IMR-90 (cell line): ENCODE measurements around the gene FAM174C. TPM values are rescaled to one million over a fixed set of nuclear protein-coding genes. Genes with fewer than 3 reads are reported as not detected.
A peak's percentile ranks its signal among the peaks of the same experiment; 100 is the strongest.

ENCODE experiments used
- ATAC-seq: fragments of 200-7000 bp; cut with Tn5 transposase; 2 replicates; pipeline ENCODE4 v1.9.1; 2020; ENCODE audit warnings: low read depth, mild to moderate bottlenecking, moderate library complexity
- BruUV-seq: library from RNA; stranded (reverse); fragments of 400-500 nt; replicated peaks from 2 replicates; lab custom pipeline; 2021; lab: Mats Ljungman, UMichigan
- CTCF ChIA-PET: fragments of 300-600 bp; formaldehyde crosslinking; extraction: SDS; loops from one replicate; lab custom pipeline; 2021; ENCODE audit warnings: antibody characterized with exemption; lab: Yijun Ruan, JAX
- POLR2A ChIA-PET: fragments of 300-600 bp; sonication (Branson Sonifier 250); formaldehyde crosslinking; loops from one replicate; lab custom pipeline; 2022; ENCODE audit warnings: antibody characterized with exemption; ENCODE audit not compliant: unreplicated experiment; lab: Charles Lee
- DNase-seq: peaks from one replicate; pipeline ENCODE4 v3.0.0; 2013
- H2AFZ ChIP-seq: replicated peaks from 2 replicates; pipeline ENCODE3; 2013; ENCODE audit warnings: low read length, mild to moderate bottlenecking; ENCODE audit not compliant: poor library complexity
- H2AK5ac ChIP-seq: 2 replicates; pipeline ENCODE4 v1.6.1; 2013; ENCODE audit warnings: low read depth, low read length, inconsistent platforms
- H2AK9ac ChIP-seq: replicated peaks from 2 replicates; pipeline ENCODE3; 2013; ENCODE audit warnings: mild to moderate bottlenecking, low read depth, low read length, moderate library complexity; ENCODE audit not compliant: poor library complexity
- H2BK120ac ChIP-seq: 2 replicates; pipeline ENCODE4 v1.6.1; 2013; ENCODE audit warnings: low read depth, low read length, inconsistent platforms
- H2BK15ac ChIP-seq: 3 replicates; pipeline ENCODE4 v1.6.1; 2013; ENCODE audit warnings: low read depth, low read length, inconsistent platforms
- H2BK20ac ChIP-seq: 2 replicates; pipeline ENCODE4 v1.6.1; 2013; ENCODE audit warnings: low read depth, mild to moderate bottlenecking, inconsistent platforms, low read length, moderate library complexity
- H2BK5ac ChIP-seq: 2 replicates; pipeline ENCODE4 v1.6.1; 2013; ENCODE audit warnings: mild to moderate bottlenecking, low read depth, low read length, inconsistent platforms; ENCODE audit not compliant: poor library complexity, severe bottlenecking
- H3K14ac ChIP-seq: replicated peaks from 2 replicates; pipeline ENCODE4 v1.6.1; 2013; ENCODE audit warnings: low read depth, low read length, inconsistent platforms
- H3K18ac ChIP-seq: 2 replicates; pipeline ENCODE4 v1.6.1; 2013; ENCODE audit warnings: low read depth, low read length, control low read depth
- H3K23ac ChIP-seq: 2 replicates; pipeline ENCODE4 v1.6.1; 2013; ENCODE audit warnings: low read depth, low read length, inconsistent platforms
- H3K27ac ChIP-seq: 2 replicates; pipeline ENCODE4 v1.5.1; 2013; ENCODE audit warnings: mild to moderate bottlenecking, control low read depth, low read length; ENCODE audit not compliant: insufficient read depth
- H3K27me3 ChIP-seq: 2 replicates; pipeline ENCODE4 v1.6.1; 2013; ENCODE audit warnings: low read length; ENCODE audit not compliant: control insufficient read depth, insufficient read depth
- H3K36me3 ChIP-seq: 2 replicates; pipeline ENCODE4 v1.6.1; 2013; ENCODE audit warnings: low read length, mixed read lengths; ENCODE audit not compliant: control insufficient read depth, insufficient read depth
- H3K4ac ChIP-seq: 2 replicates; pipeline ENCODE4 v1.6.1; 2013; ENCODE audit warnings: low read depth, low read length, inconsistent platforms
- H3K4me1 ChIP-seq: 2 replicates; pipeline ENCODE4 v1.6.1; 2013; ENCODE audit warnings: low read length, mixed read lengths; ENCODE audit not compliant: control insufficient read depth, insufficient read depth
- H3K4me2 ChIP-seq: 2 replicates; pipeline ENCODE4 v1.6.1; 2013; ENCODE audit warnings: low read depth, mild to moderate bottlenecking, control low read depth, low read length, moderate library complexity
- H3K4me3 ChIP-seq: 2 replicates; pipeline ENCODE4 v1.5.1; 2013; ENCODE audit warnings: low read depth, mild to moderate bottlenecking, control low read depth, low read length, moderate library complexity; ENCODE audit not compliant: insufficient read depth
- H3K56ac ChIP-seq: 2 replicates; pipeline ENCODE4 v1.6.1; 2013; ENCODE audit warnings: low read length, inconsistent platforms; ENCODE audit not compliant: insufficient read depth; ENCODE audit errors: extremely low read depth
- H3K79me1 ChIP-seq, 2 experiments: 2 replicates each; pipeline ENCODE4 v1.6.1; 2013; ENCODE audit warnings: low read length in 2 of 2, inconsistent platforms in 1 of 2, low read depth in 1 of 2
- H3K9ac ChIP-seq: 2 replicates; pipeline ENCODE4 v1.6.1; 2013; ENCODE audit warnings: low read depth, low read length, control low read depth
- H3K9me1 ChIP-seq: 2 replicates; pipeline ENCODE4 v1.6.1; 2013; ENCODE audit warnings: low read length, inconsistent platforms; ENCODE audit not compliant: insufficient read depth
- H3K9me3 ChIP-seq: 2 replicates; pipeline ENCODE4 v1.6.1; 2013; ENCODE audit warnings: low read length; ENCODE audit not compliant: control insufficient read depth, insufficient read depth
- H4K20me1 ChIP-seq: 2 replicates; pipeline ENCODE4 v1.6.1; 2013; ENCODE audit warnings: low read length, inconsistent platforms; ENCODE audit not compliant: insufficient read depth
- H4K5ac ChIP-seq: 2 replicates; pipeline ENCODE4 v1.6.1; 2013; ENCODE audit warnings: mild to moderate bottlenecking, low read depth, low read length, control low read depth
- H4K8ac ChIP-seq, 2 experiments: 2 replicates each; pipeline ENCODE4 v1.6.1; 2013; ENCODE audit warnings: low read depth in 2 of 2, low read length in 2 of 2, control low read depth in 1 of 2, inconsistent platforms in 1 of 2
- H4K91ac ChIP-seq: 2 replicates; pipeline ENCODE4 v1.6.1; 2013; ENCODE audit warnings: low read depth, low read length, inconsistent platforms; ENCODE audit not compliant: insufficient read depth
- BHLHE40 ChIP-seq: fragments of 150-350 bp; IDR thresholded peaks from 2 replicates; pipeline ENCODE4 v1.6.1; 2016; ENCODE audit warnings: mild to moderate bottlenecking, low read depth, low read length
- CHD1 ChIP-seq: IDR thresholded peaks from 2 replicates; pipeline ENCODE4 v1.6.1; 2012; ENCODE audit warnings: low read depth, low read length, improper control_type of control experiment
- MAFK ChIP-seq: IDR thresholded peaks from 2 replicates; pipeline ENCODE4 v1.6.1; 2012; ENCODE audit warnings: low read depth, low read length, improper control_type of control experiment
- MAZ ChIP-seq: IDR thresholded peaks from 2 replicates; pipeline ENCODE4 v1.6.1; 2012; ENCODE audit warnings: low read depth, mild to moderate bottlenecking, low read length, improper control_type of control experiment, moderate library complexity, borderline replicate concordance
- MXI1 ChIP-seq: IDR thresholded peaks from 2 replicates; pipeline ENCODE4 v1.6.1; 2012; ENCODE audit warnings: low read depth, mild to moderate bottlenecking, low read length, moderate library complexity, borderline replicate concordance
- POLR2A ChIP-seq: IDR thresholded peaks from 2 replicates; pipeline ENCODE4 v1.6.1; 2012; ENCODE audit warnings: mild to moderate bottlenecking, low read depth, low read length
- RCOR1 ChIP-seq: IDR thresholded peaks from 2 replicates; pipeline ENCODE4 v1.6.1; 2012; ENCODE audit warnings: mild to moderate bottlenecking, low read length, improper control_type of control experiment; ENCODE audit not compliant: insufficient replicate concordance
- RFX5 ChIP-seq: IDR thresholded peaks from 2 replicates; pipeline ENCODE4 v1.8.0; 2012; ENCODE audit warnings: low read depth, mild to moderate bottlenecking, low read length, moderate library complexity
- SMC3 ChIP-seq: fragments of 150-350 bp; IDR thresholded peaks from 2 replicates; pipeline ENCODE4 v1.6.1; 2016; ENCODE audit warnings: low read depth, mild to moderate bottlenecking, antibody characterized with exemption, low read length, moderate library complexity
- USF2 ChIP-seq: fragments of 150-350 bp; IDR thresholded peaks from 2 replicates; pipeline ENCODE4 v1.6.1; 2017; ENCODE audit warnings: mild to moderate bottlenecking, antibody characterized with exemption, low read length, low read depth
- WGBS, 2 experiments: methylation state at CpG; one replicate each; pipeline versions ENCODE4 v1.1.5 to v1.1.7; 2013; ENCODE audit warnings: missing lambda C conversion rate in 2 of 2; ENCODE audit not compliant: insufficient read length in 1 of 2; ENCODE audit errors: extremely low coverage in 2 of 2; 5-methylcytosine and 5-hydroxymethylcytosine counted together
- dilution Hi-C: fragments of 300-500 bp; cut with HindIII; formaldehyde crosslinking; loops from one replicate; pipeline ENCODE4 v1.14.3; 2018; ENCODE audit warnings: low sequenced_read_pairs; ENCODE audit not compliant: unreplicated experiment
- in situ Hi-C: fragments of 300-500 bp; cut with MboI; formaldehyde crosslinking; loops from 3 replicates; pipeline ENCODE4 v1.14.3; 2019; ENCODE audit warnings: low sequenced_read_pairs, inconsistent platforms, mixed read lengths
- intact Hi-C: fragments of 100-400 bp; cut with micrococcal nuclease; formaldehyde crosslinking; loops from 2 replicates; pipeline ENCODE4 v1.10.0; 2022
- polyA plus RNA-seq, 3 experiments: library from polyadenylated mRNA; depleted of rRNA; stranded (reverse); fragments of >200 nt; gene quantifications; 2 replicates each; pipeline ENCODE4 v1.2.3, GENCODE V29; 2012; ENCODE audit warnings: low replicate concordance in 1 of 3
- total RNA-seq: library from RNA; depleted of rRNA; stranded (reverse); fragments of >200 nt; gene quantifications from 2 replicates; pipeline ENCODE4 v1.2.3, GENCODE V29; 2012

Gene FAM174C
- total and polyA plus RNA-seq, 2 of the 4 experiments (the other 2 are of a cell fraction) = 7.5 to 61.8 TPM

GRCh38 chr19:1269478-1270212, 5.7 kb upstream of the FAM174C start:
- H3K9ac ChIP-seq = peak overlapping the region; percentile 80
- peak overlapping the region; percentile 94 for H2AK9ac ChIP-seq
- peak overlapping the region; percentile 52 to 97 for H4K8ac ChIP-seq
- TF ChIP-seq POLR2A = peak; percentile 98
- TF ChIP-seq CHD1 = peak; percentile 88; the same call in 1 of the 2 replicates
- TF ChIP-seq USF2 = peak; percentile 92
- TF ChIP-seq BHLHE40 = no peak
- TF ChIP-seq SMC3 = 0 out of 2 replicates have a peak, but pooled peaks have one; percentile 3
- no peak for TF ChIP-seq MAZ
- TF ChIP-seq RCOR1 = no peak
- peak; percentile 95; the same call in 1 of the 2 replicates for TF ChIP-seq MXI1
- TF ChIP-seq MAFK = peak; percentile 61; the same call in 1 of the 2 replicates
- TF ChIP-seq RFX5 = no peak
- no peak overlapping the region for H2BK20ac ChIP-seq
- H3K18ac ChIP-seq = peak overlapping the region; percentile 75
- H3K36me3 ChIP-seq = peaks cover 39% of the 10 kb centered on the region
- H2AK5ac ChIP-seq = peak overlapping the region; percentile 97
- peaks cover 15 to 67% of the 10 kb centered on the region in 2 experiments; a peak in 3 of 4 replicates for H3K79me1 ChIP-seq
- ChIA-PET CTCF (interaction anchor here (1.5 to 1.7 kb wide), 2 partner anchors 10 to 25 kb away, joined by 8 to 15 read pairs; no protein-coding TSS in a partner anchor), POLR2A (interaction anchor here (0.6 to 1.4 kb wide), 12 partner anchors 13 to 1662 kb away, joined by 3 to 62 read pairs (median 6); partner anchors contain the start of genes ATP5F1D and WDR18)
- peak overlapping the region; percentile 75 for H3K27ac ChIP-seq
- H3K4me2 ChIP-seq = peak overlapping the region; percentile 86
- peak overlapping the region; percentile 89 for H2BK5ac ChIP-seq
- peaks cover 6% of the 10 kb centered on the region for H3K9me1 ChIP-seq
- BruUV-seq = no TSS peak
- H3K4me3 ChIP-seq = peak overlapping the region; percentile 68
- H2AFZ ChIP-seq = peak overlapping the region; percentile 80
- peak overlapping the region; percentile 99 for H3K4ac ChIP-seq
- intact Hi-C loops = loop anchor here (1.0 kb wide), 1 partner anchor 20 kb away; no protein-coding TSS in a partner anchor
- peak overlapping the region; percentile 86 for H3K23ac ChIP-seq
- H4K20me1 ChIP-seq = peaks cover 65% of the 10 kb centered on the region
- peak overlapping the region; percentile 50 for H4K5ac ChIP-seq
- H2BK120ac ChIP-seq = peak overlapping the region; percentile 32; the same call in 1 of the 2 replicates
- H3K14ac ChIP-seq = peak overlapping the region; percentile 99
- in situ Hi-C loops = no loop called here
- peak overlapping the region; percentile 92 for H3K56ac ChIP-seq
- H3K27me3 ChIP-seq = no peaks in the 10 kb centered on the region
- no peaks in the 10 kb centered on the region for H3K9me3 ChIP-seq
- peaks cover 43% of the 10 kb centered on the region for H3K4me1 ChIP-seq
- H2BK15ac ChIP-seq = peak overlapping the region; percentile 5; the same call in 1 of the 3 replicates
- dilution Hi-C loops = no loop called here
- peak; percentile 81 for DNase-seq
- peak; percentile 13 for ATAC-seq
- WGBS, 2 experiments = 1% methylated on average over 37 of the region's 64 CpGs; no CpG with 5 or more reads in 1 of the 2 experiments
- H4K91ac ChIP-seq = peak overlapping the region; percentile 98
